ENCODE measurements around the gene TTC7B.

Gene TTC7B

GRCh38 chr14:90797451-90797850 is 18.8 kb downstream of the TTC7B start:
- Histone ChIP-seq H3K4me3 (ENCODE audit: low read length) (no peak overlapping the region), H3K9ac (ENCODE audit: low read length) (no peak overlapping the region), H3K4me1 (ENCODE audit: control insufficient read depth, low read depth, low read length) (no peaks in the 10 kb centered on the region), H3K9me3 (ENCODE audit: control insufficient read depth, low read depth, low read length) (no peaks in the 10 kb centered on the region), H3K36me3 (ENCODE audit: control insufficient read depth, low read depth, low read length) (no peaks in the 10 kb centered on the region), H3K27me3 (ENCODE audit: control insufficient read depth, insufficient read depth, low read length) (no peaks in the 10 kb centered on the region), H3K27ac (ENCODE audit: low read length) (no peak overlapping the region)

GRCh38 chr14:90796329-90796728 is 19.9 kb downstream of the TTC7B start:
- H3K9ac ChIP-seq (ENCODE audit: low read length), result no peak overlapping the region
- H3K4me3 ChIP-seq (ENCODE audit: low read length), result no peak overlapping the region
- no peaks in the 10 kb centered on the region for H3K4me1 ChIP-seq (ENCODE audit: control insufficient read depth, low read depth, low read length)
- H3K36me3 ChIP-seq (ENCODE audit: control insufficient read depth, low read depth, low read length), result no peaks in the 10 kb centered on the region
- no peaks in the 10 kb centered on the region for H3K27me3 ChIP-seq (ENCODE audit: control insufficient read depth, insufficient read depth, low read length)
- H3K27ac ChIP-seq (ENCODE audit: low read length), result no peak overlapping the region
- H3K9me3 ChIP-seq (ENCODE audit: control insufficient read depth, low read depth, low read length), result no peaks in the 10 kb centered on the region

DNA sequence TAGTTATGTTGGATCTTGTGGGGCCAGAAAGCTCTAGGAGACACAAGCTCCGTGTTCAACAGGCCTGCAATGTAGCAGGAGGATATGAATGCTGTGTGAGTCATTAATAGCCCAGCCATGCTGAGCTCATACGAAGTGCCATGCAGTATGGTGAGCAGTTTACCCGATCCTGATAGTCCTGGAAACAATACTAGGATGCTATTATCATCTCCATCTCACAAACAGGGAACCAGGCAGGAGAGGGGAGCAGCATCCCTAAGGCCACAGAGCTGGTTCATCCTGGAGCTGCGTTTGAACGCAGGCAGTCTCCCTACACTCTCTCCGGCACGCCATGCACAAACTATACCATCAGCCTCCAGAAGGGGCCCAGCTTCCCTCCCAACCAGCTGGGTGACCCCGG is 20.5 kb downstream of the TTC7B start:
- H3K36me3 ChIP-seq (ENCODE audit: control insufficient read depth, low read depth, low read length), result no peaks in the 10 kb centered on the region
- H3K4me1 ChIP-seq (ENCODE audit: control insufficient read depth, low read depth, low read length), result no peaks in the 10 kb centered on the region
- H3K9ac ChIP-seq (ENCODE audit: low read length), result no peak overlapping the region
- H3K9me3 ChIP-seq (ENCODE audit: control insufficient read depth, low read depth, low read length), result no peaks in the 10 kb centered on the region
- H3K4me3 ChIP-seq (ENCODE audit: low read length), result no peak overlapping the region
- no peak overlapping the region for H3K27ac ChIP-seq (ENCODE audit: low read length)
- no peaks in the 10 kb centered on the region for H3K27me3 ChIP-seq (ENCODE audit: control insufficient read depth, insufficient read depth, low read length)

DNA sequence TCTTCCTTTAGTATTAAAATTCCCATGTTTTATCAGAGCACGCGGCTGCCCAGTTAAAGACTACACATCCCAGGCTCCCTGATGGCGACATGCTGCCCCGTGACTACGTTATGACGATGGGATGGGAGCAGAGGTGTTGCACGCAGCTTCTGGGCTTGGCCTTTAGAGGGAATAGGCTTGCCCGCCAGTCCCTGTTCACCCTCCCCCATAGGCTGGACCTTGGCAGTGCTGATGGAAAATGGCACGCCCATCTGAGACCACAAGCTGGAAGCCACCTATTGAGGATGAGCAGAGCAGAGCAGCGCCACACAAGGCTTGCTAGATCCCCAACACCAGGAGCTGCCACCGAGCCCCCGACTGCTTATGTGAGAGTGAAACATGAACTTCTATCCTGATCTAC is 24.7 kb downstream of the TTC7B start:
- Histone ChIP-seq H3K9me3 (ENCODE audit: control insufficient read depth, low read depth, low read length) (no peaks in the 10 kb centered on the region), H3K27ac (ENCODE audit: low read length) (no peak overlapping the region), H3K9ac (ENCODE audit: low read length) (no peak overlapping the region), H3K36me3 (ENCODE audit: control insufficient read depth, low read depth, low read length) (no peaks in the 10 kb centered on the region), H3K27me3 (ENCODE audit: control insufficient read depth, insufficient read depth, low read length) (no peaks in the 10 kb centered on the region), H3K4me3 (ENCODE audit: low read length) (no peak overlapping the region), H3K4me1 (ENCODE audit: control insufficient read depth, low read depth, low read length) (no peaks in the 10 kb centered on the region)

DNA sequence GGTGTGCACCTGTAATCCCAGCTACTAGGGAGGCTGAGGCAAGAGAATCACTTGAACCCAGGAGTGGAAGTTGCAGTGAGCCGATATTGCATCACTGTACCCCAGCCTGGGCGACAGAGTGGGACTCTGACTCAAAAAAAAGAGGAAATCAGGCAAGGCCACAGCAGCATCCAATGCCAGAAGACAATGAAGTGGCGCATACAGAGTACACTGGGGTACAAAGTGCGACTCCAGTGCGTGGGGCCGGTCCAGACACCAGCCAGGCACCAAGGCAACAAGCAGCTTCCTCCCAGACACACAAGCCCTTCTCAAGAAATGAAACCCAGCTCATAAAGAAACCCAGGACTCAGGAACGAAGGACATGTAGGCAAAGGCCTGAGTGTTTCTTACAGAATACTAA is 28.2 kb downstream of the TTC7B start:
- no peak overlapping the region for H3K27ac ChIP-seq (ENCODE audit: low read length)
- no peak overlapping the region for H3K4me3 ChIP-seq (ENCODE audit: low read length)
- no peaks in the 10 kb centered on the region for H3K27me3 ChIP-seq (ENCODE audit: control insufficient read depth, insufficient read depth, low read length)
- H3K4me1 ChIP-seq (ENCODE audit: control insufficient read depth, low read depth, low read length), result no peaks in the 10 kb centered on the region
- no peaks in the 10 kb centered on the region for H3K36me3 ChIP-seq (ENCODE audit: control insufficient read depth, low read depth, low read length)
- no peak overlapping the region for H3K9ac ChIP-seq (ENCODE audit: low read length)
- H3K9me3 ChIP-seq (ENCODE audit: control insufficient read depth, low read depth, low read length), result no peaks in the 10 kb centered on the region

DNA sequence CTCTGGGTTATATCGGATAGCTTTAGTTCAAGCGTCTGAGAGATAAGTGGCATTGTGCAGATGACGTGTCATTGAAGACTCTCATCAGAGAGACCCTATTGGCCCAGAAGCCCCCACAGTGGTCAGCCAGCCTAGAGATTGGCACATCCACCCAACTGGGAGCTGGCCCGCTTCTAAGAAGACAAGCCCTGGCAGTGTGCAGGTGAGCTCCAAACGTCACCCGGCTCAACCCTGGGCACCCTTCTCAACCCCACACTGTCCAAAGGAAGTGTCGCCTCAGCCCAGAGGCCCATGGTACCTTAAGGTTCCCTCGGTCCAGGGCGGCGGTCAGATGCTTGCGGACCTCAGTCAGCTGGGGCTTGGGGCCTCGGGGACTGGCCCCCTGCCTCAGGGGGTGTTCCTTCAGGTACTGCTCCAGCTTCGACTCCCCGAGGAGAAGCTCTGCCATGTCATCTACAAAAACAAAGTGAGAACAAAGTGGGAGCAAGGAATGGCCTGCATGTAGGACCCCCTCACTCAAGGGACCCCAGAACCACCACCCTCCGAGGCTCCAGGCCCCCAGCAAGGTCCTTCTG is 30.3 kb downstream of the TTC7B start:
- Histone ChIP-seq H3K9ac (ENCODE audit: low read length) (no peak overlapping the region), H3K27ac (ENCODE audit: low read length) (no peak overlapping the region), H3K27me3 (ENCODE audit: control insufficient read depth, insufficient read depth, low read length) (no peaks in the 10 kb centered on the region), H3K4me1 (ENCODE audit: control insufficient read depth, low read depth, low read length) (no peaks in the 10 kb centered on the region), H3K9me3 (ENCODE audit: control insufficient read depth, low read depth, low read length) (no peaks in the 10 kb centered on the region), H3K4me3 (ENCODE audit: low read length) (no peak overlapping the region), H3K36me3 (ENCODE audit: control insufficient read depth, low read depth, low read length) (no peaks in the 10 kb centered on the region)

DNA sequence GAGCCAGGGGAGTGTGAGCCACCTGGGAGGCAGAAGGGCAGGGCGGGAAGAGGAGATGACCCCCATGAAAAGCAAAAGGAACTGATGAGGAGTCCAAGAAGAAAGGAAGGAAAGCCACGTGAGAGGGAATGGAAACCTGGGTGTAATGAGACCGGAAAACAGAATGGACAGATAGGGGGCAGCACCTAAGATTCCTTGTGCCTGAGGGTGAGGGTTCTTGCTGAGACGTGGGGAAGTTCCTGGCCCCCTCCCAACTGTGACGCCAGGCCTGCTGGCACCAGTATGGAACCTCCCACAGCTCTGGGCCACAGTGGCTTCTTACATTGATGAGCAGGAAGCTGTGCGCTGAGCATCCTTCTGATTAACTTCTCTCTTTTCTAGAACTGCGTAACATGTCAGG is 30.8 kb downstream of the TTC7B start:
- no peaks in the 10 kb centered on the region for H3K4me1 ChIP-seq (ENCODE audit: control insufficient read depth, low read depth, low read length)
- no peak overlapping the region for H3K9ac ChIP-seq (ENCODE audit: low read length)
- H3K27me3 ChIP-seq (ENCODE audit: control insufficient read depth, insufficient read depth, low read length), result no peaks in the 10 kb centered on the region
- no peak overlapping the region for H3K4me3 ChIP-seq (ENCODE audit: low read length)
- H3K9me3 ChIP-seq (ENCODE audit: control insufficient read depth, low read depth, low read length), result no peaks in the 10 kb centered on the region
- H3K36me3 ChIP-seq (ENCODE audit: control insufficient read depth, low read depth, low read length), result no peaks in the 10 kb centered on the region
- no peak overlapping the region for H3K27ac ChIP-seq (ENCODE audit: low read length)

DNA sequence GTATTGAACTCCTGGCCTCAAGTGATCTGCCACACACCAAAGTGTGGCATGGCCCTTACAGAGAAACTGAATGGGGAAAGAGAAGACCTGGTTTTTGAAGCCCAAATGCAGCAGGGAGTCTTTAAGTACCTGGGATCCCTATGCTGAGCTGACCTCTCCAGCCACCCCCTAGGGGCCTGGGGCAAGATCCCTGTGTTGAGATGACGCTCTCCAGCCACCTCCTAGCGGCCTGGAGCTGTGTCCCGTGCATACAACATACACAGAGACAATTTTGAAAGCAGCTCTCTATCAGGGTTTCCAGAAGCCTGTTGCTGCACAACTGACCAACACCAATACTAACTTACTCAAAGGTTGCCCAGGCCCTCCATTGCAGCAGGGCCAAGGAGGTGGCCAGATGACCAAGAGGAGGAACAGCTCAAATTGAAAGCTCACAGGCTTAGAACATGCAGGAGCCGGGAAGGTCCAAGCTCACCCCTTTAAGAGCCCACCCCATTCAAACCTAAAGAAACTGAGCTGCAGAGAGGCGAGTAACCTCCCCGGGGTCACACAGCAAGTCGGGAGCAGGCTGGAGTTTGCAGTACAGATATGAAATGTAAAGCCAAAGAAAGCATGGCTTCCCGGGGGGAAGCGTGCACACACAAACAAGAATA is 31.5 kb downstream of the TTC7B start:
- no peak overlapping the region for H3K9ac ChIP-seq (ENCODE audit: low read length)
- H3K9me3 ChIP-seq (ENCODE audit: control insufficient read depth, low read depth, low read length), result no peaks in the 10 kb centered on the region
- H3K4me3 ChIP-seq (ENCODE audit: low read length), result no peak overlapping the region
- H3K27ac ChIP-seq (ENCODE audit: low read length), result no peak overlapping the region
- no peaks in the 10 kb centered on the region for H3K4me1 ChIP-seq (ENCODE audit: control insufficient read depth, low read depth, low read length)
- no peaks in the 10 kb centered on the region for H3K27me3 ChIP-seq (ENCODE audit: control insufficient read depth, insufficient read depth, low read length)
- H3K36me3 ChIP-seq (ENCODE audit: control insufficient read depth, low read depth, low read length), result peaks cover 1% of the 10 kb centered on the region

DNA sequence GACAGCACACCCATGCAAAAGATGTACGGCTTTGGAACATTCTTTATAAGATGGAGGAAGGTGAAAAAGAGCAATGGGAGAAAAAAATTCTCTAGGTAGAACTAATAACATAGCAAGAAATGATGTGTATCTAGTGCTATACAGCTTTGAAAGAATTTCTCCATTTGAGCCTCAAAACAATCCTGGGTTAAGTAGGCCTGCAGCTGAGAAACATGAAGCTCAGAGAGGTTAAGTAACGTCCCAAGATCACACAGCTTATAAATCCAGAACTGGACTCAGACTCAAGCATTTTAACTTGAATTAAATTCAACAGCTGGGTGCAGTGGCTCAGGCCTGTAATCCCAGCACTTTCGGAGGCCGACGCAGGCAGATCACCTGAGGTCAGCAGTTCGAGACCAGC is 32.9 kb downstream of the TTC7B start:
- Histone ChIP-seq H3K9ac (ENCODE audit: low read length) (no peak overlapping the region), H3K9me3 (ENCODE audit: control insufficient read depth, low read depth, low read length) (no peaks in the 10 kb centered on the region), H3K4me1 (ENCODE audit: control insufficient read depth, low read depth, low read length) (no peaks in the 10 kb centered on the region), H3K36me3 (ENCODE audit: control insufficient read depth, low read depth, low read length) (peaks cover 3% of the 10 kb centered on the region), H3K27me3 (ENCODE audit: control insufficient read depth, insufficient read depth, low read length) (no peaks in the 10 kb centered on the region), H3K4me3 (ENCODE audit: low read length) (no peak overlapping the region), H3K27ac (ENCODE audit: low read length) (no peak overlapping the region)

DNA sequence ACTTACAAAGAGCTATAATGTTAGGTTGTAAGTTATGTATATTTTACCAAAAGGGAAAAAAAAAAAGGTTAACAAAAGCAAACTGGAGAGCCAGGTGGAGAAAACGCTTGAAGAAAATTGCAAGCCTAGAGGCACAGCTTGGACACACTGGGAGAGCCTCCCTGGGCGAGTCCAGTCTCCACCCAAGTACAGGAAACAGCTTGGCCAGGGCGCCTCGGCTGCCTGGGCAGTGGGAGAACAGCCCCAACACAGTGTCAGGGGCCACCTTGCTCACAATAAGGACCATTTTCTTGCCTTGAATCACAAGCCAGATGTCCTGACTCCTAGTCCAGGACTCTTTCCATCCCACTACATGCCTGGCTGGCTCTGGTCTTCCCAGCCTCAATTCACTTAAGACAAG is 33.3 kb downstream of the TTC7B start:
- H3K27ac ChIP-seq (ENCODE audit: low read length), result no peak overlapping the region
- peaks cover 3% of the 10 kb centered on the region for H3K36me3 ChIP-seq (ENCODE audit: control insufficient read depth, low read depth, low read length)
- H3K9me3 ChIP-seq (ENCODE audit: control insufficient read depth, low read depth, low read length), result no peaks in the 10 kb centered on the region
- H3K9ac ChIP-seq (ENCODE audit: low read length), result no peak overlapping the region
- H3K4me1 ChIP-seq (ENCODE audit: control insufficient read depth, low read depth, low read length), result no peaks in the 10 kb centered on the region
- H3K27me3 ChIP-seq (ENCODE audit: control insufficient read depth, insufficient read depth, low read length), result no peaks in the 10 kb centered on the region
- no peak overlapping the region for H3K4me3 ChIP-seq (ENCODE audit: low read length)

GRCh38 chr14:90781876-90782275 is 34.4 kb downstream of the TTC7B start:
- Histone ChIP-seq H3K27me3 (ENCODE audit: control insufficient read depth, insufficient read depth, low read length) (no peaks in the 10 kb centered on the region), H3K4me1 (ENCODE audit: control insufficient read depth, low read depth, low read length) (no peaks in the 10 kb centered on the region), H3K27ac (ENCODE audit: low read length) (no peak overlapping the region), H3K9ac (ENCODE audit: low read length) (no peak overlapping the region), H3K9me3 (ENCODE audit: control insufficient read depth, low read depth, low read length) (no peaks in the 10 kb centered on the region), H3K4me3 (ENCODE audit: low read length) (no peak overlapping the region), H3K36me3 (ENCODE audit: control insufficient read depth, low read depth, low read length) (peaks cover 3% of the 10 kb centered on the region)

DNA sequence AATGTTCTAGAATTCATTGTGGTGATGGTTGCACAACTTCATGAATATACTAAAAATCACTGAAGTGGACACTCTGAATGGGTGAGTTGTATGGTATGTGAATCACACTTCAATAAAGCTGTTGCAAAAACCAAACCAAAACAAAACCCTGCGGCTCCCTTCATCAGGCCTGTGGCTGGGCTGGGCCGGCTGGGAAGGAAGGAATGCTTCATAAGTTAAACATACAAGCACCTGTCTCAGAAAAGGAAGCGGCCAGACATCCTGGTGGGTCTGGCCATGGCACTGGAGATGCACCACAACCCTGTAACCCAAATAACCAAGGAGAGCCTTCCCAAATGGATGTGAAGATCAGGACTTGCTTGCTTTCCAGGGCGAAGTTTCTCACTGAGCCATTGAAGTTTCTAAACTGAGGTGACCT is 34.9 kb downstream of the TTC7B start:
- Histone ChIP-seq H3K27me3 (ENCODE audit: control insufficient read depth, insufficient read depth, low read length) (no peaks in the 10 kb centered on the region), H3K4me3 (ENCODE audit: low read length) (no peak overlapping the region), H3K36me3 (ENCODE audit: control insufficient read depth, low read depth, low read length) (peaks cover 3% of the 10 kb centered on the region), H3K9ac (ENCODE audit: low read length) (no peak overlapping the region), H3K9me3 (ENCODE audit: control insufficient read depth, low read depth, low read length) (no peaks in the 10 kb centered on the region), H3K27ac (ENCODE audit: low read length) (no peak overlapping the region), H3K4me1 (ENCODE audit: control insufficient read depth, low read depth, low read length) (no peaks in the 10 kb centered on the region)
